Esophagus muscularis mucosa (tissue), 3 donors: Measurements from ENCODE around the gene PIBF1.
A peak's percentile ranks its signal among the peaks of the same experiment; 100 is the strongest.

Experiments
- CTCF ChIP-seq, 3 experiments: fragments of 200-600 bp in 2 of 3; fragments of 450-650 bp in 1 of 3; sonication (generic) in 2 of 3; IDR thresholded peaks; one replicate each; pipeline ENCODE4 v1.5.1; 2017 to 2019; ENCODE audit warnings: antibody characterized with exemption in 3 of 3, mild to moderate bottlenecking in 2 of 3, moderate library complexity in 1 of 3
- POLR2A ChIP-seq: fragments of 450-650 bp; IDR thresholded peaks from one replicate; pipeline ENCODE4 v1.6.1; 2017; ENCODE audit warnings: antibody characterized with exemption, moderate library complexity, mild to moderate bottlenecking, low read depth
- POLR2AphosphoS5 ChIP-seq, 2 donors: sonication (generic); formaldehyde crosslinking; IDR thresholded peaks; one replicate each; pipeline ENCODE4 v1.6.1; 2017; ENCODE audit warnings: antibody characterized with exemption in 2 of 2

GRCh38 chr13:73059460-73060250 is 277.7 kb downstream of the PIBF1 start:
- TF ChIP-seq CTCF (IDR thresholded peaks at IDR 0.05) (peak; percentile 10 to 28 (median 24)), POLR2A (no peak), POLR2AphosphoS5 (IDR thresholded peaks at IDR 0.05) (no peak)
